GM21717 (cell line): Measurements from ENCODE around the gene KIF2A.

Source experiments
- ATAC-seq: cut with Tn5 transposase; IDR thresholded peaks from one replicate; pipeline ENCODE4 v1.9.1; 2021; ENCODE audit warnings: mild to moderate bottlenecking, moderate library complexity; ENCODE audit not compliant: unreplicated experiment

KIF2A gene

GRCh38 chr5:62305715-62306322 lies at the start of gene KIF2A:
Gene KIF2A (plus strand): TSS chr5:62306206. CDS start chr5:62306473, 267 bp downstream.
- peak; percentile 90 for ATAC-seq

- no peak for ATAC-seq
Measured at GRCh38 chr5:62257020-62257367, 49.0 kb upstream of the KIF2A start.

- no peak for ATAC-seq
Measured at GRCh38 chr5:62258654-62259053, 47.4 kb upstream of the KIF2A start.

- ATAC-seq = no peak
Measured at GRCh38 chr5:62259699-62260250, 46.2 kb upstream of the KIF2A start.

GRCh38 chr5:62260513-62260912 lies 45.5 kb upstream of the KIF2A start:
- no peak for ATAC-seq

GRCh38 chr5:62263401-62263800 lies 42.6 kb upstream of the KIF2A start:
- no peak for ATAC-seq

GRCh38 chr5:62265648-62266112 lies 40.3 kb upstream of the KIF2A start:
- ATAC-seq = no peak

GRCh38 chr5:62266573-62266972 lies 39.4 kb upstream of the KIF2A start:
- no peak for ATAC-seq

GRCh38 chr5:62268234-62268633 lies 37.8 kb upstream of the KIF2A start:
- ATAC-seq = no peak

- ATAC-seq = no peak
Measured at GRCh38 chr5:62268792-62269191, 37.2 kb upstream of the KIF2A start.

- no peak for ATAC-seq
Measured at GRCh38 chr5:62271370-62271769, 34.6 kb upstream of the KIF2A start.

- ATAC-seq = no peak
Measured at GRCh38 chr5:62271870-62272269, 34.1 kb upstream of the KIF2A start.

- ATAC-seq = no peak
Measured at GRCh38 chr5:62273687-62274086, 32.3 kb upstream of the KIF2A start.

GRCh38 chr5:62275581-62275980 lies 30.4 kb upstream of the KIF2A start:
- no peak for ATAC-seq

GRCh38 chr5:62281411-62281810 lies 24.6 kb upstream of the KIF2A start:
- no peak for ATAC-seq

GRCh38 chr5:62282064-62282463 lies 23.9 kb upstream of the KIF2A start:
- ATAC-seq = no peak

GRCh38 chr5:62283005-62283404 lies 23.0 kb upstream of the KIF2A start:
- no peak for ATAC-seq

- ATAC-seq = no peak
Measured at GRCh38 chr5:62283861-62284260, 22.1 kb upstream of the KIF2A start.

- peak; percentile 79 for ATAC-seq
Measured at GRCh38 chr5:62284946-62285891, 20.8 kb upstream of the KIF2A start.

GRCh38 chr5:62286834-62287233 lies 19.2 kb upstream of the KIF2A start:
- no peak for ATAC-seq

- ATAC-seq = no peak
Measured at GRCh38 chr5:62287237-62287636, 18.8 kb upstream of the KIF2A start.

- no peak for ATAC-seq
Measured at GRCh38 chr5:62288118-62288517, 17.9 kb upstream of the KIF2A start.
